GM12878 (cell line): ENCODE results near the gene ZNF267. TPM values are rescaled to one million over a fixed set of nuclear protein-coding genes. Genes with fewer than 3 reads are reported as not detected.

Source experiments
- CEBPB ChIP-seq, 2 experiments: fragments of 150-350 bp in 1 of 2; IDR thresholded peaks; 2 replicates each; pipeline ENCODE4 v1.6.1; 2012 to 2014; ENCODE audit warnings: low read depth in 2 of 2, low read length in 2 of 2, borderline replicate concordance in 1 of 2, inconsistent platforms in 1 of 2
- KLF5 ChIP-seq: fragments of 450-650 bp; IDR thresholded peaks from 2 replicates; pipeline ENCODE4 v1.6.1; 2014; ENCODE audit warnings: mild to moderate bottlenecking; ENCODE audit not compliant: partially characterized antibody
- MLLT1 ChIP-seq: fragments of 450-650 bp; IDR thresholded peaks from 2 replicates; pipeline ENCODE4 v1.6.1; 2016; ENCODE audit warnings: mild to moderate bottlenecking
- MXI1 ChIP-seq: fragments of 150-350 bp; IDR thresholded peaks from 2 replicates; pipeline ENCODE4 v1.6.1; 2011; ENCODE audit warnings: low read depth, mild to moderate bottlenecking, inconsistent platforms, low read length, improper control_type of control experiment
- PKNOX1 ChIP-seq: fragments of 450-650 bp; IDR thresholded peaks from 2 replicates; pipeline ENCODE4 v1.6.1; 2016; ENCODE audit warnings: mild to moderate bottlenecking
- STAT1 ChIP-seq: fragments of 450-650 bp; conservative IDR thresholded peaks from 2 replicates; pipeline ENCODE4 v1.6.1; 2014; ENCODE audit warnings: antibody characterized with exemption, mild to moderate bottlenecking
- TCF3 ChIP-seq: IDR thresholded peaks from 2 replicates; pipeline ENCODE4 v1.6.1; 2012; ENCODE audit warnings: low read depth, mild to moderate bottlenecking, low read length, borderline replicate concordance; ENCODE audit not compliant: insufficient read depth
- polyA plus RNA-seq, 11 experiments: library from polyadenylated mRNA; depleted of rRNA in 4 of 11; unstranded in 6 of 11; stranded (reverse) in 5 of 11; fragments of >200 nt; fragmentation: Nextera tagmentation in 4 of 11; fragmentation: Illumina TruSeq in 1 of 11; extraction: Ambion mirVana in 4 of 11; extraction: Trizol in 1 of 11; gene quantifications; 1 replicate in 1 of 11; 2 replicates in 10 of 11; pipeline versions ENCODE4 v1.2.1 to v1.2.3, GENCODE V29; 2011 to 2016; ENCODE audit warnings: inconsistent platforms in 2 of 11, missing spikeins in 2 of 11, low read depth in 1 of 11
- total RNA-seq, 4 experiments: library from RNA; depleted of rRNA in 3 of 4; stranded (reverse); fragments of >200 nt in 3 of 4; fragmentation: Illumina TruSeq in 1 of 4; extraction: Trizol in 1 of 4; gene quantifications; 2 replicates each; pipeline versions ENCODE4 v1.2.1 to v1.2.3, GENCODE V29; 2013 to 2021

ZNF267 gene
- total and polyA plus RNA-seq, 10 of the 15 experiments (the other 5 are each of a cell fraction or from before 2014, with no cell fraction given) = 16.3 to 54.6 (median 29.6) TPM

GRCh38 chr16:31875928-31876547 is 2.4 kb downstream of the ZNF267 start (continued):
- TF ChIP-seq TCF3 = no peak
- TF ChIP-seq STAT1 = no peak
- peak; percentile 49; the same call in 1 of the 2 replicates for TF ChIP-seq MLLT1
- TF ChIP-seq PKNOX1 = 0 out of 2 replicates have a peak, but pooled peaks have one; percentile 23
- TF ChIP-seq KLF5 = no peak
- 0 out of 2 replicates have a peak, but pooled peaks have one; percentile 16 for TF ChIP-seq MXI1
- TF ChIP-seq CEBPB (IDR thresholded peaks at IDR 0.05; ENCODE audit: borderline replicate concordance in 1 of 2, low read depth in 2 of 2, low read length in 2 of 2) = no peak
